Suprapubic skin (tissue), 4 donors: ENCODE measurements around the gene NFATC3. TPM values are rescaled to one million over a fixed set of nuclear protein-coding genes. Genes with fewer than 3 reads are reported as not detected.

ENCODE experiments used
- DNase-seq, 2 donors: peaks; one replicate each; pipeline ENCODE4 v3.0.0-alpha.2; 2019; ENCODE audit warnings: low spot score in 2 of 2
- H3K27ac ChIP-seq: fragments of 200-600 bp; sonication (generic); one replicate; pipeline ENCODE4 v1.5.1; 2019
- H3K27me3 ChIP-seq: fragments of 200-600 bp; sonication (generic); one replicate; pipeline ENCODE4 v1.5.1; 2019
- H3K36me3 ChIP-seq: fragments of 200-600 bp; sonication (generic); one replicate; pipeline ENCODE4 v1.5.1; 2019
- H3K4me1 ChIP-seq: fragments of 200-600 bp; sonication (generic); one replicate; pipeline ENCODE4 v1.5.1; 2019
- H3K4me3 ChIP-seq: fragments of 200-600 bp; sonication (generic); one replicate; pipeline ENCODE4 v1.5.1; 2019; ENCODE audit warnings: mild to moderate bottlenecking
- H3K9me3 ChIP-seq: fragments of 200-600 bp; sonication (generic); one replicate; pipeline ENCODE4 v1.5.1; 2019
- CTCF ChIP-seq, 2 donors: fragments of 200-600 bp in 1 of 2; fragments of 450-650 bp in 1 of 2; sonication (generic) in 1 of 2; IDR thresholded peaks; one replicate each; pipeline ENCODE4 v1.5.1; 2016 to 2019; ENCODE audit warnings: antibody characterized with exemption in 2 of 2, mild to moderate bottlenecking in 1 of 2, moderate library complexity in 1 of 2
- EP300 ChIP-seq: sonication (generic); formaldehyde crosslinking; IDR thresholded peaks from one replicate; pipeline ENCODE4 v1.6.1; 2017; ENCODE audit warnings: antibody characterized with exemption
- POLR2A ChIP-seq, 2 donors: fragments of 450-650 bp; IDR thresholded peaks; one replicate each; pipeline ENCODE4 v1.6.1; 2017; ENCODE audit warnings: antibody characterized with exemption in 2 of 2, mild to moderate bottlenecking in 2 of 2, moderate library complexity in 2 of 2
- POLR2AphosphoS5 ChIP-seq, 3 donors: sonication (generic); formaldehyde crosslinking; IDR thresholded peaks; one replicate each; pipeline ENCODE4 v1.6.1; 2017; ENCODE audit warnings: antibody characterized with exemption in 3 of 3
- WGBS: methylation state at CpG from one replicate; pipeline ENCODE4 v1.1.5; 2018; 5-methylcytosine and 5-hydroxymethylcytosine counted together
- total RNA-seq, 4 donors: library from RNA; depleted of rRNA; stranded (reverse); fragments of >200 nt; gene quantifications; one replicate each; pipeline ENCODE4 v1.1.0, GENCODE V29; 2016

Gene NFATC3
- total RNA-seq, 4 donors from 2014 or later = 32.7 to 58.1 (median 36.9) TPM

GRCh38 chr16:68249371-68249770, 164.2 kb downstream of the NFATC3 start:
- H3K36me3 ChIP-seq = peaks cover 29% of the 10 kb centered on the region
- H3K27me3 ChIP-seq = no peaks in the 10 kb centered on the region
- 86% methylated on average over 4 of the region's 4 CpGs for WGBS
- H3K4me3 ChIP-seq = no peak overlapping the region
- DNase-seq = no peak
- no peaks in the 10 kb centered on the region for H3K9me3 ChIP-seq
- H3K4me1 ChIP-seq = peaks cover 51% of the 10 kb centered on the region
- no peak overlapping the region for H3K27ac ChIP-seq
- no peak for TF ChIP-seq EP300
- TF ChIP-seq POLR2AphosphoS5 (IDR thresholded peaks at IDR 0.05) = no peak
- no peak for TF ChIP-seq CTCF (IDR thresholded peaks at IDR 0.05)
- TF ChIP-seq POLR2A (IDR thresholded peaks at IDR 0.05) = no peak

- H3K27ac ChIP-seq = no peak overlapping the region
- TF ChIP-seq EP300 (no peak), CTCF (IDR thresholded peaks at IDR 0.05) (no peak), POLR2A (IDR thresholded peaks at IDR 0.05) (no peak), POLR2AphosphoS5 (IDR thresholded peaks at IDR 0.05) (no peak)
Observed at GRCh38 chr16:68250951-68251350, 165.8 kb downstream of the NFATC3 start.

GRCh38 chr16:68251832-68252231, 166.7 kb downstream of the NFATC3 start:
- H3K36me3 ChIP-seq = peaks cover 54% of the 10 kb centered on the region
- no peak overlapping the region for H3K27ac ChIP-seq
- H3K27me3 ChIP-seq = no peaks in the 10 kb centered on the region
- H3K9me3 ChIP-seq = no peaks in the 10 kb centered on the region
- no peak for DNase-seq
- TF ChIP-seq POLR2AphosphoS5 (IDR thresholded peaks at IDR 0.05) (no peak), POLR2A (IDR thresholded peaks at IDR 0.05) (no peak)
- WGBS = 62% methylated on average over 5 of the region's 5 CpGs
- no peak overlapping the region for H3K4me3 ChIP-seq
- peaks cover 33% of the 10 kb centered on the region for H3K4me1 ChIP-seq

More at GRCh38 chr16:68250951-68251350, 165.8 kb downstream of the NFATC3 start:
- no peaks in the 10 kb centered on the region for H3K27me3 ChIP-seq
- peaks cover 42% of the 10 kb centered on the region for H3K4me1 ChIP-seq
- WGBS = 58% methylated on average over 6 of the region's 6 CpGs
- H3K4me3 ChIP-seq = no peak overlapping the region
- DNase-seq = no peak
- no peaks in the 10 kb centered on the region for H3K9me3 ChIP-seq
- H3K36me3 ChIP-seq = peaks cover 45% of the 10 kb centered on the region

- DNase-seq = no peak
- no peak overlapping the region for H3K4me3 ChIP-seq
- no peak overlapping the region for H3K27ac ChIP-seq
- H3K4me1 ChIP-seq = peaks cover 27% of the 10 kb centered on the region
- H3K9me3 ChIP-seq = no peaks in the 10 kb centered on the region
- H3K36me3 ChIP-seq = peaks cover 54% of the 10 kb centered on the region
- WGBS = 59% methylated on average over 5 of the region's 5 CpGs
- TF ChIP-seq CTCF (IDR thresholded peaks at IDR 0.05) (no peak), POLR2AphosphoS5 (IDR thresholded peaks at IDR 0.05) (no peak), POLR2A (IDR thresholded peaks at IDR 0.05) (no peak), EP300 (no peak)
- H3K27me3 ChIP-seq = no peaks in the 10 kb centered on the region
Observed at GRCh38 chr16:68252383-68252782, 167.2 kb downstream of the NFATC3 start.

GRCh38 chr16:68253721-68254120, 168.6 kb downstream of the NFATC3 start:
- H3K27ac ChIP-seq = no peak overlapping the region
- H3K9me3 ChIP-seq = no peaks in the 10 kb centered on the region
- H3K36me3 ChIP-seq = peaks cover 52% of the 10 kb centered on the region
- no peaks in the 10 kb centered on the region for H3K27me3 ChIP-seq
- DNase-seq = no peak
- TF ChIP-seq CTCF (IDR thresholded peaks at IDR 0.05) (no peak), POLR2AphosphoS5 (IDR thresholded peaks at IDR 0.05) (no peak), POLR2A (IDR thresholded peaks at IDR 0.05) (no peak), EP300 (no peak)
- H3K4me3 ChIP-seq = no peak overlapping the region
- 98% methylated on average over 4 of the region's 4 CpGs for WGBS
- peaks cover 26% of the 10 kb centered on the region for H3K4me1 ChIP-seq

- Histone ChIP-seq H3K27me3 (no peaks in the 10 kb centered on the region), H3K36me3 (peaks cover 58% of the 10 kb centered on the region), H3K9me3 (no peaks in the 10 kb centered on the region), H3K27ac (no peak overlapping the region), H3K4me3 (no peak overlapping the region), H3K4me1 (peaks cover 23% of the 10 kb centered on the region)
- TF ChIP-seq POLR2AphosphoS5 (IDR thresholded peaks at IDR 0.05) (no peak), POLR2A (IDR thresholded peaks at IDR 0.05) (no peak), CTCF (IDR thresholded peaks at IDR 0.05) (no peak), EP300 (no peak)
- 86% methylated on average over 8 of the region's 18 CpGs for WGBS
- DNase-seq = no peak
Observed at GRCh38 chr16:68255712-68256111, 170.5 kb downstream of the NFATC3 start.
